Muscle layer of colon (tissue), 2 donors: ENCODE results near the gene EEF2K.

Source experiments
- H3K27ac ChIP-seq: one replicate; pipeline ENCODE4 v1.7.0; 2013; ENCODE audit warnings: low read depth, mild to moderate bottlenecking, low read length, moderate library complexity
- H3K27me3 ChIP-seq, 2 donors: one replicate each; pipeline ENCODE4 v1.7.0; 2013; ENCODE audit warnings: low read length in 2 of 2, mild to moderate bottlenecking in 2 of 2; ENCODE audit not compliant: insufficient read depth in 2 of 2, control insufficient read depth in 1 of 2
- H3K36me3 ChIP-seq: one replicate; pipeline ENCODE4 v1.7.0; 2013; ENCODE audit warnings: mild to moderate bottlenecking, low read length; ENCODE audit not compliant: insufficient read depth
- H3K4me1 ChIP-seq: one replicate; pipeline ENCODE4 v1.7.0; 2013; ENCODE audit warnings: mild to moderate bottlenecking, low read length; ENCODE audit not compliant: insufficient read depth
- H3K4me3 ChIP-seq, 2 donors: one replicate each; pipeline ENCODE4 v1.7.0; 2013; ENCODE audit warnings: low read length in 2 of 2, low read depth in 1 of 2, mild to moderate bottlenecking in 1 of 2, moderate library complexity in 1 of 2
- H3K9ac ChIP-seq: one replicate; pipeline ENCODE4 v1.7.0; 2013; ENCODE audit warnings: low read length
- H3K9me3 ChIP-seq: one replicate; pipeline ENCODE4 v1.7.0; 2013; ENCODE audit warnings: mild to moderate bottlenecking, low read length
- donor health status: abdominal sarcoma.
- donor health status: Adenocarcinoma of cecum.

The EEF2K gene

GRCh38 chr16:22314661-22315626 is 108.9 kb downstream of the EEF2K start:
- Histone ChIP-seq H3K27ac (no peak overlapping the region), H3K9me3 (no peaks in the 10 kb centered on the region), H3K9ac (no peak overlapping the region), H3K4me1 (no peaks in the 10 kb centered on the region), H3K27me3 (no peaks in the 10 kb centered on the region), H3K4me3 (no peak overlapping the region), H3K36me3 (peaks cover 62% of the 10 kb centered on the region)

DNA sequence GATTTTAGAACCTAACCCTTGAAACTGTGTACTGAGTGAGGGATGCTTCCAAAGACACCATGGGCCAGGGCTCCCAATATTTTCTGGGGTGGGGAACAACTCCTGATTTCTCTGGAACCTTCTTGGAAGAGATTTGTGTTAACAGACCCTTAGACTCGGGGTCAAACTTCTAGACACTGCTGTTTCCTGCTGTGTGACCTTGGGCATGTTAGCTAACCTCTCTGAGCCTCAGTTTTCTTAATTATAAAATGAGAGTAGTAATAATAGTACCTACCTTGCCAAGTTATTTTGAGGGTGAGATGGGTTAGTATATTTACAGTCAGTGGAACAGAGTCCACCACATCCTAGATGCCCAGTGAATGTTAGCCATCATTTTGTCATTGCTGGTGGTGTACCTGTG is 109.9 kb downstream of the EEF2K start:
- no peaks in the 10 kb centered on the region for H3K4me1 ChIP-seq
- peaks cover 58% of the 10 kb centered on the region for H3K36me3 ChIP-seq
- no peak overlapping the region for H3K27ac ChIP-seq
- H3K9me3 ChIP-seq: no peaks in the 10 kb centered on the region
- H3K9ac ChIP-seq: no peak overlapping the region
- H3K27me3 ChIP-seq: no peaks in the 10 kb centered on the region
- H3K4me3 ChIP-seq: no peak overlapping the region

DNA sequence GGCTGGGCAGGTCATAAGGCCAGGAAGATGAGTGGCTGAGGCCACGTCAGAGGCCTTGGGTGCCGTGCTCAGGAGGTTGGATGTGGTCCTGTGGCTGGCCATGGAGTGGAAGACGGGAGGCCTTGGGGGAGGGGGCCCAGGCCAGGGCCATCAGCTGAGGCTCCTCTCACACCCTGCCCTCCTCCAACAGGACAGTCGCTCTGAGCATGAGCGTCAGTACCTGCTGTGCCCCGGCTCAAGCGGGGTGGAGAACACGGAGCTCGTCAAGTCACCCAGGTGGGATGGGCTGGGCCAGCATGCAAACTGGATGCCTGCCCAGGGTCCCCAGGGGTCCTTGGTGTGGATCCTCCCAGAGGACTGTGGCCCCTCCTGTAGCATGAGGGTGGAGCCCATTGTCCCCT is 110.3 kb downstream of the EEF2K start:
- H3K27ac ChIP-seq: no peak overlapping the region
- no peak overlapping the region for H3K9ac ChIP-seq
- no peaks in the 10 kb centered on the region for H3K27me3 ChIP-seq
- H3K36me3 ChIP-seq: peaks cover 57% of the 10 kb centered on the region
- no peaks in the 10 kb centered on the region for H3K9me3 ChIP-seq
- no peak overlapping the region for H3K4me3 ChIP-seq
- peaks cover 1% of the 10 kb centered on the region for H3K4me1 ChIP-seq

GRCh38 chr16:22317001-22317530 is 111.0 kb downstream of the EEF2K start:
- no peak overlapping the region for H3K9ac ChIP-seq
- no peaks in the 10 kb centered on the region for H3K9me3 ChIP-seq
- H3K4me1 ChIP-seq: peaks cover 7% of the 10 kb centered on the region
- H3K4me3 ChIP-seq: no peak overlapping the region
- H3K27me3 ChIP-seq: no peaks in the 10 kb centered on the region
- no peak overlapping the region for H3K27ac ChIP-seq
- H3K36me3 ChIP-seq: peaks cover 55% of the 10 kb centered on the region

GRCh38 chr16:22317625-22318024 is 111.5 kb downstream of the EEF2K start:
- Histone ChIP-seq H3K9ac (no peak overlapping the region), H3K36me3 (peaks cover 55% of the 10 kb centered on the region), H3K9me3 (no peaks in the 10 kb centered on the region), H3K4me1 (peaks cover 7% of the 10 kb centered on the region), H3K4me3 (no peak overlapping the region), H3K27ac (no peak overlapping the region), H3K27me3 (no peaks in the 10 kb centered on the region)

- no peaks in the 10 kb centered on the region for H3K9me3 ChIP-seq
- H3K27ac ChIP-seq: no peak overlapping the region
- H3K36me3 ChIP-seq: peaks cover 45% of the 10 kb centered on the region
- no peaks in the 10 kb centered on the region for H3K27me3 ChIP-seq
- no peak overlapping the region for H3K4me3 ChIP-seq
- H3K4me1 ChIP-seq: peaks cover 7% of the 10 kb centered on the region
- no peak overlapping the region for H3K9ac ChIP-seq
Observed at GRCh38 chr16:22318690-22319358, 112.7 kb downstream of the EEF2K start.

DNA sequence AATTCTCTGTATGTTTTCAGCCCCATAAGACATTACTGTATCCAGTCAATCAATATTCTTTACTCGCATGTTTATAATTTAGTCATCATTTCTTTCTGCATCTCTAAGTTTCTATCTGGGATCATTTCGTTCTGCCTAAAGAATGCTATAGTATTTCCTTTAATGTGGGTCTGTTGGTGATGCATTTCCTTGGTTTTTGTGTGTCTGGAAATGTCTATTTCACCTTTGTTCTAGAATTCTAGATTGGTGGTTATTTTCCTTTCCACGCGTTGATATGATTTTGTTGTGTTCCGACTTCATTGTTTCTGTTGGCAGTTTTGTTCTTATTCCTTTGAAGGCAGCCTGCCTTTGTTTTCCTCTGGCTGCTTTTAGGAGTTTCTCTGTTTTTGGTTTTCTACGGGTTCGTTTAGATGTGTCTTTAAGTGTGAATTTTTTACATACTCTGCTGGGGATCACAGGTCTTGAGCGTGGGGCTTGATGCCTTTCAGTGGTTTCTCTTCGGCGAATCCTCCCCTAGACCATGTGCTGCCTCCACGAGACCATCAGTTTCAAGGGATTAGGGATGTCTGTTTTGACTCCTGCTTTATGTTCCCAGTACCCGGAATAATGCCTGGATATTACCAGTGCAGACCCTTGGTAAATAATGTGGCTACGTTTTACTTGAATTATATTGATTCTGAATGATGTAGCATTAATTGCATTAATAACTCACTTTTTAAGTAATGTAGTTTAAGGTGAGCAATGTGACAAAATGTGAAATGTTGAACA is 114.7 kb downstream of the EEF2K start:
- no peak overlapping the region for H3K9ac ChIP-seq
- no peak overlapping the region for H3K27ac ChIP-seq
- peaks cover 7% of the 10 kb centered on the region for H3K4me1 ChIP-seq
- H3K36me3 ChIP-seq: peaks cover 48% of the 10 kb centered on the region
- H3K4me3 ChIP-seq: no peak overlapping the region
- no peaks in the 10 kb centered on the region for H3K27me3 ChIP-seq
- no peaks in the 10 kb centered on the region for H3K9me3 ChIP-seq

DNA sequence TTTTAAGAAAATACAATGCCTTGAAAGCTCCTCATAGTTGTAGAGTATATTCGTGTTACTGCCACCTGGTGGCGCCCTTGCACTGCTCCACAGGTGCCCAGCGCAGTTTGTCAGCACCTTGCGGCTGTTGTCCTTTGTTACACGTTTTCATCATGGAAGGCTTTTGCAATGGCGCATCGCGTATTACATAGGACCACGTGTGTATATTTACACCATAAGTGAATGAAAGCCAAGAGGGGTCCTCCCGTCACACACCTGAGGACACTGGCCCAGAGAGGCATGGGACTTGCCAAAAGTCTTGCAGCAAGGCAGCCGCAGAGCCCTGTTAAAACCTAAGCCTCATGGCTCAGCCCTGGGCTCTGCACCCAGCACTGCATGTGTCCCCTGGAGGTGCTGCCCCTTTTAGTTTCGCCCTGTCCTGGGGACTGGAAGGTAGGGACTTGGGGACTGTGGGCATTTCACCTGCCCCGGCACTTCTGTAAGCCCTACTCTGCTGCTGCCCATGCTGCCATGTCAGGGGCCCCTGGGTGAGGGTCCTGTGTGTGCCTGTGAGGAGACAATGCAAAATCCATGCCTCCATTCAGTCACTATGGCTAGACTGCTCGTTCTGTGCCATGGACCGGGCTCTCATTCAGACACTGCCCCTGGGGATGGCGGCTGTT is 115.4 kb downstream of the EEF2K start:
- Histone ChIP-seq H3K4me1 (peaks cover 7% of the 10 kb centered on the region), H3K9me3 (no peaks in the 10 kb centered on the region), H3K9ac (no peak overlapping the region), H3K27me3 (no peaks in the 10 kb centered on the region), H3K4me3 (no peak overlapping the region), H3K27ac (no peak overlapping the region), H3K36me3 (peaks cover 48% of the 10 kb centered on the region)

DNA sequence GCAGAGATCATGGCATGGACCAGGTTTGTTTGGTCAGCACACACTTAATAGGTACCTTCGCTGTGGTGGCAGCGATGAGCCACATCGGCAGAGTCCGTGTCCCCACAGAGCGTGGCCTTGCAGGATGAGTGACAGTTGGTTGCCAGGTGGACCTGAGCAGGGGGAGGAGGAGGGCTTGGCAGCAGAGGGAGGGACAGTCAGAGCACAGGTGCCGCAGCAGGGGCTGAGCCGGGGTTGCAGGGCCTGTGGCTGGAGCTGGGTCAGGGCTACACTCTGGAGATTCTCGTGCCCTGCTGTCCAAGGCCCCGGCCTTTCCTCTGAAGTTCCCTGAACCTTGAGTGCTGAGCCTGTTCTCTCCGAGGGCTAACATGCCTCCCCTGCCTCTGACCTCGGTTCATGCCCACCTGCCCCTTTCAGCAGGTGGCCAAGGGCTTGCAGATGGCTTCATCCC is 116.0 kb downstream of the EEF2K start:
- Histone ChIP-seq H3K27me3 (no peaks in the 10 kb centered on the region), H3K4me1 (peaks cover 7% of the 10 kb centered on the region), H3K9ac (no peak overlapping the region), H3K27ac (no peak overlapping the region), H3K9me3 (no peaks in the 10 kb centered on the region), H3K36me3 (peaks cover 49% of the 10 kb centered on the region), H3K4me3 (no peak overlapping the region)

- no peak overlapping the region for H3K9ac ChIP-seq
- H3K27me3 ChIP-seq: no peaks in the 10 kb centered on the region
- peaks cover 7% of the 10 kb centered on the region for H3K4me1 ChIP-seq
- no peaks in the 10 kb centered on the region for H3K9me3 ChIP-seq
- peaks cover 51% of the 10 kb centered on the region for H3K36me3 ChIP-seq
- H3K27ac ChIP-seq: no peak overlapping the region
- H3K4me3 ChIP-seq: no peak overlapping the region
Observed at GRCh38 chr16:22322741-22323140, 116.7 kb downstream of the EEF2K start.
